ENCODE results near the gene SLAMF9. TPM values are rescaled to one million over a fixed set of nuclear protein-coding genes. Genes with fewer than 3 reads are reported as not detected.

SLAMF9 gene
- total RNA-seq, 4 donors from 2014 or later = not detected

GRCh38 chr1:159902541-159902940, 51.5 kb downstream of the SLAMF9 start:
- 88 to 95% methylated on average over 3 of the region's 3 CpGs for WGBS, 2 donors
- TF ChIP-seq, protein P1, sequence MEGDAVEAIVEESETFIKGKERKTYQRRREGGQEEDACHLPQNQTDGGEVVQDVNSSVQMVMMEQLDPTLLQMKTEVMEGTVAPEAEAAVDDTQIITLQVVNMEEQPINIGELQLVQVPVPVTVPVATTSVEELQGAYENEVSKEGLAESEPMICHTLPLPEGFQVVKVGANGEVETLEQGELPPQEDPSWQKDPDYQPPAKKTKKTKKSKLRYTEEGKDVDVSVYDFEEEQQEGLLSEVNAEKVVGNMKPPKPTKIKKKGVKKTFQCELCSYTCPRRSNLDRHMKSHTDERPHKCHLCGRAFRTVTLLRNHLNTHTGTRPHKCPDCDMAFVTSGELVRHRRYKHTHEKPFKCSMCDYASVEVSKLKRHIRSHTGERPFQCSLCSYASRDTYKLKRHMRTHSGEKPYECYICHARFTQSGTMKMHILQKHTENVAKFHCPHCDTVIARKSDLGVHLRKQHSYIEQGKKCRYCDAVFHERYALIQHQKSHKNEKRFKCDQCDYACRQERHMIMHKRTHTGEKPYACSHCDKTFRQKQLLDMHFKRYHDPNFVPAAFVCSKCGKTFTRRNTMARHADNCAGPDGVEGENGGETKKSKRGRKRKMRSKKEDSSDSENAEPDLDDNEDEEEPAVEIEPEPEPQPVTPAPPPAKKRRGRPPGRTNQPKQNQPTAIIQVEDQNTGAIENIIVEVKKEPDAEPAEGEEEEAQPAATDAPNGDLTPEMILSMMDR (IDR thresholded peaks at IDR 0.05) = no peak
- TF ChIP-seq POLR2A (IDR thresholded peaks at IDR 0.05) = no peak
- DNase-seq (ENCODE audit: low spot score in 2 of 2) = no peak
- intact Hi-C loops (cut with DNase I; ENCODE audit: low total_unique reads) = no loop called here
- no peak overlapping the region for H3K4me3 ChIP-seq (ENCODE audit: low read depth, poor library complexity, severe bottlenecking)

Other genes starting within 250 kb of the SLAMF9 start
- under 1 TPM in 1 of 4 donors, not detected in 3; 0.52 TPM for gene CRP, start 239.6 kb downstream of the SLAMF9 start, total RNA-seq
- 100 to 1,000 TPM in 1 of 4 donors, 10 to 100 TPM in 3; 68.2 to 167 (median 90.7) TPM for gene DUSP23, start 173.3 kb downstream of the SLAMF9 start, total RNA-seq
- under 1 TPM in 3 of 4 donors, not detected in 1; 0.17 to 0.80 (median 0.42) TPM for gene FCRL6, start 151.9 kb downstream of the SLAMF9 start, total RNA-seq
- gene SLAMF8, start 127.4 kb downstream of the SLAMF9 start, total RNA-seq = 1 to 10 TPM; 3.1 to 7.8 (median 5.2) TPM
- 10 to 100 TPM; 14.6 to 54.5 (median 43.1) TPM for gene VSIG8, start 91.6 kb downstream of the SLAMF9 start, total RNA-seq
- 1 to 10 TPM in 1 of 4 donors, under 1 TPM in 3; 0.46 to 3.0 (median 0.66) TPM for gene CFAP45, start 54.1 kb downstream of the SLAMF9 start, total RNA-seq
- 100 to 1,000 TPM; 244 to 413 (median 306) TPM for gene TAGLN2, start 28.7 kb downstream of the SLAMF9 start, total RNA-seq
- 10 to 100 TPM; 17.7 to 29.6 (median 19.6) TPM for gene IGSF9, start 8.6 kb downstream of the SLAMF9 start, total RNA-seq
- 1 to 10 TPM; 2.4 to 4.5 (median 3.6) TPM for gene PIGM, start 77.8 kb upstream of the SLAMF9 start, total RNA-seq
- gene KCNJ10, start 115.9 kb upstream of the SLAMF9 start, total RNA-seq = not detected
- under 1 TPM in 1 of 4 donors, not detected in 3; 0.12 TPM for gene KCNJ9, start 127.3 kb upstream of the SLAMF9 start, total RNA-seq
- gene IGSF8, start 144.4 kb upstream of the SLAMF9 start, total RNA-seq = 10 to 100 TPM; 44.5 to 74.5 (median 54.9) TPM
- 1 to 10 TPM; 1.1 to 5.8 (median 5.0) TPM for gene ATP1A2, start 161.5 kb upstream of the SLAMF9 start, total RNA-seq
- under 1 TPM in 1 of 4 donors, not detected in 3; 0.32 TPM for gene ATP1A4, start 197.4 kb upstream of the SLAMF9 start, total RNA-seq
- under 1 TPM in 2 of 4 donors, not detected in 2; 0.12 to 0.23 TPM for gene CASQ1, start 236.3 kb upstream of the SLAMF9 start, total RNA-seq